Sigmoid colon (tissue), 7 donors: ENCODE measurements around the gene BRF1. TPM values are rescaled to one million over a fixed set of nuclear protein-coding genes. Genes with fewer than 3 reads are reported as not detected.
A peak's percentile ranks its signal among the peaks of the same experiment; 100 is the strongest.

Source experiments
- DNase-seq: peaks from one replicate; pipeline ENCODE4 v3.0.0-alpha.2; 2019
- H3K27ac ChIP-seq, 4 donors: fragments of 200-600 bp; sonication (generic); one replicate each; pipeline ENCODE4 v1.5.1; 2016 to 2019; ENCODE audit warnings: mild to moderate bottlenecking in 1 of 4
- H3K27me3 ChIP-seq, 3 donors: fragments of 200-600 bp; sonication (generic); one replicate each; pipeline ENCODE4 v1.5.1; 2019; ENCODE audit warnings: mild to moderate bottlenecking in 1 of 3
- H3K36me3 ChIP-seq, 4 donors: fragments of 200-600 bp; sonication (generic); one replicate each; pipeline ENCODE4 v1.5.1; 2016 to 2019
- H3K4me1 ChIP-seq, 4 donors: fragments of 200-600 bp; sonication (generic); one replicate each; pipeline ENCODE4 v1.5.1; 2017 to 2019
- H3K4me3 ChIP-seq, 4 donors: fragments of 200-600 bp; sonication (generic); one replicate each; pipeline ENCODE4 v1.5.1; 2017 to 2019; ENCODE audit warnings: mild to moderate bottlenecking in 2 of 4, moderate library complexity in 1 of 4
- H3K9me3 ChIP-seq, 4 donors: fragments of 200-600 bp in 3 of 4; sonication (generic) in 3 of 4; one replicate each; pipeline versions ENCODE4 v1.5.1 to v1.6.1; 2013 to 2019
- CTCF ChIP-seq, 4 experiments: fragments of 450-650 bp in 3 of 4; fragments of 200-600 bp in 1 of 4; IDR thresholded peaks; one replicate each; pipeline ENCODE4 v1.5.1; 2016 to 2019; ENCODE audit warnings: antibody characterized with exemption in 4 of 4, mild to moderate bottlenecking in 3 of 4, moderate library complexity in 2 of 4
- EP300 ChIP-seq, 4 donors: sonication (generic); formaldehyde crosslinking; IDR thresholded peaks; one replicate each; pipeline ENCODE4 v1.6.1; 2017; ENCODE audit warnings: antibody characterized with exemption in 4 of 4
- POLR2A ChIP-seq, 2 donors: fragments of 450-650 bp; IDR thresholded peaks; one replicate each; pipeline ENCODE4 v1.6.1; 2016; ENCODE audit warnings: antibody characterized with exemption in 2 of 2, mild to moderate bottlenecking in 2 of 2, moderate library complexity in 2 of 2
- POLR2AphosphoS5 ChIP-seq, 4 donors: sonication (generic); formaldehyde crosslinking; IDR thresholded peaks; one replicate each; pipeline ENCODE4 v1.6.1; 2017; ENCODE audit warnings: antibody characterized with exemption in 4 of 4
- WGBS, 2 donors: extraction: QIAGEN DNeasy Blood & Tissue Kit; methylation state at CpG; one replicate each; pipeline ENCODE4 v1.1.7; 2013; 5-methylcytosine and 5-hydroxymethylcytosine counted together
- intact Hi-C: fragments of 100-400 bp; cut with DNase I; formaldehyde crosslinking; loops from one replicate; pipeline ENCODE4 v1.15.1; 2023
- polyA plus RNA-seq, 3 donors: library from polyadenylated mRNA; stranded (reverse); fragments of 200-250 nt; gene quantifications; one replicate each; pipeline ENCODE4 v1.2.3, GENCODE V29; 2013
- total RNA-seq, 4 donors: library from RNA; depleted of rRNA; stranded (reverse); fragments of >200 nt; gene quantifications; one replicate each; pipeline ENCODE4 v1.1.0, GENCODE V29; 2016
- donor health status: healthy with polysubstance abuse.
- donor health status: Bipolar disorder and iron deficiency.
- donor health status: healthy.

Gene BRF1
- total and polyA plus RNA-seq, 7 donors, result 9.0 to 39.2 (median 23.7) TPM

GRCh38 chr14:105197211-105197641 is 103.6 kb downstream of the BRF1 start:
- Histone ChIP-seq H3K9me3 (no peaks in the 10 kb centered on the region), H3K4me1 (peaks cover 0 to 33% (median 26%) of the 10 kb centered on the region in 4 donors), H3K27me3 (peaks cover 61 to 96% (median 96%) of the 10 kb centered on the region in 3 donors), H3K36me3 (no peaks in the 10 kb centered on the region), H3K4me3 (no peak overlapping the region), H3K27ac (peak overlapping the region in 2 of 4 donors; percentile 25 to 66)
- WGBS, 2 donors, result 6 to 7% methylated on average over 15 of the region's 15 CpGs
- no peak for TF ChIP-seq CTCF (IDR thresholded peaks at IDR 0.05)
- peak in 1 of 4 donors; percentile 28 for TF ChIP-seq POLR2AphosphoS5 (IDR thresholded peaks at IDR 0.05)
- intact Hi-C loops, result no loop called here
- no peak for DNase-seq

GRCh38 chr14:105196265-105196960 is 104.4 kb downstream of the BRF1 start:
- peak overlapping the region in 2 of 4 donors; percentile 12 to 22 for H3K4me3 ChIP-seq
- H3K36me3 ChIP-seq, result no peaks in the 10 kb centered on the region
- peaks cover 56 to 94% (median 92%) of the 10 kb centered on the region in 3 donors for H3K27me3 ChIP-seq
- no peaks in the 10 kb centered on the region for H3K9me3 ChIP-seq
- TF ChIP-seq CTCF (IDR thresholded peaks at IDR 0.05) (no peak), POLR2A (IDR thresholded peaks at IDR 0.05) (no peak), POLR2AphosphoS5 (IDR thresholded peaks at IDR 0.05) (no peak), EP300 (IDR thresholded peaks at IDR 0.05) (no peak)
- peak overlapping the region; percentile 4 to 66 (median 31) for H3K27ac ChIP-seq
- 3 to 4% methylated on average over 58 of the region's 58 CpGs for WGBS, 2 donors
- DNase-seq, result no peak
- peaks cover 0 to 29% (median 26%) of the 10 kb centered on the region in 4 donors for H3K4me1 ChIP-seq
- intact Hi-C loops, result no loop called here

GRCh38 chr14:105195522-105196264 is 105.1 kb downstream of the BRF1 start:
- Histone ChIP-seq H3K27me3 (peaks cover 48 to 94% (median 92%) of the 10 kb centered on the region in 3 donors), H3K9me3 (no peaks in the 10 kb centered on the region), H3K36me3 (no peaks in the 10 kb centered on the region), H3K4me3 (no peak overlapping the region), H3K4me1 (peaks cover 0 to 28% (median 26%) of the 10 kb centered on the region in 4 donors), H3K27ac (peak overlapping the region; percentile 4 to 66 (median 31))
- DNase-seq, result no peak
- TF ChIP-seq EP300 (IDR thresholded peaks at IDR 0.05) (no peak), POLR2AphosphoS5 (IDR thresholded peaks at IDR 0.05) (no peak), POLR2A (IDR thresholded peaks at IDR 0.05) (no peak), CTCF (IDR thresholded peaks at IDR 0.05) (no peak)
- WGBS, 2 donors, result 29 to 36% methylated on average over 25 of the region's 25 CpGs
- intact Hi-C loops, result no loop called here

- Histone ChIP-seq H3K27ac (no peak overlapping the region), H3K4me3 (no peak overlapping the region), H3K4me1 (peaks cover 0 to 28% (median 26%) of the 10 kb centered on the region in 4 donors), H3K9me3 (no peaks in the 10 kb centered on the region), H3K27me3 (peaks cover 47 to 90% (median 86%) of the 10 kb centered on the region in 3 donors), H3K36me3 (no peaks in the 10 kb centered on the region)
- DNase-seq, result no peak
- no peak for TF ChIP-seq EP300 (IDR thresholded peaks at IDR 0.05)
- TF ChIP-seq CTCF (IDR thresholded peaks at IDR 0.05), result no peak
- no peak for TF ChIP-seq POLR2A (IDR thresholded peaks at IDR 0.05)
- no peak for TF ChIP-seq POLR2AphosphoS5 (IDR thresholded peaks at IDR 0.05)
- intact Hi-C loops, result no loop called here
- 72 to 80% methylated on average over 10 of the region's 10 CpGs for WGBS, 2 donors
Observed at GRCh38 chr14:105195051-105195450, 105.8 kb downstream of the BRF1 start.
